ENCODE data around the gene CDH23.

DNA sequence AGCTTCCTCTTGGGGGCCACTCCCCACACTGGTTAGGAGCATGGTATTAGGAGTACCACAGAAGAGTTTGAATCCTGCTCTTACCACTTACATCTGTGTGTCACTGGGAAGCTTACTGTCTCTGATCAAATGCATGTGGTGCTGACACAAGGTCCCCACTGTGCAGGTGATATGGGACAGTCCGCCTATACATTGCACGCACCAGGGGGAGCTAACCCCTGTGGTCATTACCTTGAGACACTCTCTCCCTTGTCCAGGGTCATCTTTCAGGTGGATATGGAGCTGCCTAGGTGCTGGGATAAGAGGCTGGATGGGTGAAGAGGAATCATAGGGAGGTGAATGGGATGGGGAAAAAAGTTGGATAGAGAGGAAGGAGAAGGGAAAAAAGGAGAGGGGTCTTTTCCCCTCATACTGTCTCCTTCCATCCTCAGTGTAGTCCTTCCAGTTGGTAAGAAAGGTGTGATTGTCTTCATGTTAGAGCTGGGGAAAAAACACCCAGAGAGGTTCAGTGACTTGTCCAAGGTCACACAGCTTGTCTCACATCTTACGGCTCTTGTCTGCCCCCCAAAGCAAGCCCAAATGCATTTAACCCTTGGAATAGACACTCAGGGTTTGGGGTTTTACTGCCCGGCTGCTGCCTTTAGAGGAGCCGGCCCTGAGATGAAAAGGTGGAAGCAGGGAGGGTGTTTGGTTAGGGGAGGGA, 125.9 kb downstream of the CDH23 start:
- TF ChIP-seq, protein P1, sequence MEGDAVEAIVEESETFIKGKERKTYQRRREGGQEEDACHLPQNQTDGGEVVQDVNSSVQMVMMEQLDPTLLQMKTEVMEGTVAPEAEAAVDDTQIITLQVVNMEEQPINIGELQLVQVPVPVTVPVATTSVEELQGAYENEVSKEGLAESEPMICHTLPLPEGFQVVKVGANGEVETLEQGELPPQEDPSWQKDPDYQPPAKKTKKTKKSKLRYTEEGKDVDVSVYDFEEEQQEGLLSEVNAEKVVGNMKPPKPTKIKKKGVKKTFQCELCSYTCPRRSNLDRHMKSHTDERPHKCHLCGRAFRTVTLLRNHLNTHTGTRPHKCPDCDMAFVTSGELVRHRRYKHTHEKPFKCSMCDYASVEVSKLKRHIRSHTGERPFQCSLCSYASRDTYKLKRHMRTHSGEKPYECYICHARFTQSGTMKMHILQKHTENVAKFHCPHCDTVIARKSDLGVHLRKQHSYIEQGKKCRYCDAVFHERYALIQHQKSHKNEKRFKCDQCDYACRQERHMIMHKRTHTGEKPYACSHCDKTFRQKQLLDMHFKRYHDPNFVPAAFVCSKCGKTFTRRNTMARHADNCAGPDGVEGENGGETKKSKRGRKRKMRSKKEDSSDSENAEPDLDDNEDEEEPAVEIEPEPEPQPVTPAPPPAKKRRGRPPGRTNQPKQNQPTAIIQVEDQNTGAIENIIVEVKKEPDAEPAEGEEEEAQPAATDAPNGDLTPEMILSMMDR (IDR thresholded peaks at IDR 0.05): no peak
- no peak for TF ChIP-seq POLR2A (IDR thresholded peaks at IDR 0.05)

Measured in uterus (tissue), 2 donors.